ENCODE data around the gene PSG7.
"Not testable (repeated sequence)": the region's sequence is repeated elsewhere in the genome, so short reads cannot be mapped to it uniquely, and the experiment has no call there.

DNA sequence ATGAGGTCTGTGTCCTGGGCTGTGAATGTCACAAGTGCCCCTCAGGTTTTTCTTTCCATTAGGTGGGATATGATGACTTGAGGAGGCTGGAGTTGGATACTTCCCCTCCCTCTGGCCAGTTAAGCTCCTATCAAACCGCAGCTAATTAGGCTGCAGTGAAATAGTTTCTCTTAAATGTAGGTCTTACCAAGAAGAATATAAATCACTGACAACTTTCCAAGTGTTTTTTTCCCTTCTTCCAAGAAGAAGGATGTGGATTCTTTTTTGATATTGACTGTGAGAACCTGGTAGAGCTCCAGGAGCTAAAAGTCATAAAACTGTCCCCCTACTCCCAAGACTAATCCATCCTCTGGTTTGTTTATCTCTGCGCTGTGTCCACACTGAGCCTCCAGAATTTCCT lies 14.5 kb upstream of the PSG7 start:
- TF ChIP-seq, protein P1, sequence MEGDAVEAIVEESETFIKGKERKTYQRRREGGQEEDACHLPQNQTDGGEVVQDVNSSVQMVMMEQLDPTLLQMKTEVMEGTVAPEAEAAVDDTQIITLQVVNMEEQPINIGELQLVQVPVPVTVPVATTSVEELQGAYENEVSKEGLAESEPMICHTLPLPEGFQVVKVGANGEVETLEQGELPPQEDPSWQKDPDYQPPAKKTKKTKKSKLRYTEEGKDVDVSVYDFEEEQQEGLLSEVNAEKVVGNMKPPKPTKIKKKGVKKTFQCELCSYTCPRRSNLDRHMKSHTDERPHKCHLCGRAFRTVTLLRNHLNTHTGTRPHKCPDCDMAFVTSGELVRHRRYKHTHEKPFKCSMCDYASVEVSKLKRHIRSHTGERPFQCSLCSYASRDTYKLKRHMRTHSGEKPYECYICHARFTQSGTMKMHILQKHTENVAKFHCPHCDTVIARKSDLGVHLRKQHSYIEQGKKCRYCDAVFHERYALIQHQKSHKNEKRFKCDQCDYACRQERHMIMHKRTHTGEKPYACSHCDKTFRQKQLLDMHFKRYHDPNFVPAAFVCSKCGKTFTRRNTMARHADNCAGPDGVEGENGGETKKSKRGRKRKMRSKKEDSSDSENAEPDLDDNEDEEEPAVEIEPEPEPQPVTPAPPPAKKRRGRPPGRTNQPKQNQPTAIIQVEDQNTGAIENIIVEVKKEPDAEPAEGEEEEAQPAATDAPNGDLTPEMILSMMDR (conservative IDR thresholded peaks at IDR 0.05): not testable (repeated sequence)
- not testable (repeated sequence) for TF ChIP-seq EZH2 (IDR thresholded peaks at IDR 0.05; ENCODE audit: low read depth)
